Fibroblast of skin of abdomen (primary cell): Measurements from ENCODE around the gene GDPD2.

Experiments used
- DNase-seq: peaks from one replicate; pipeline ENCODE4 v3.0.0-alpha.2; 2013

Gene GDPD2

DNA sequence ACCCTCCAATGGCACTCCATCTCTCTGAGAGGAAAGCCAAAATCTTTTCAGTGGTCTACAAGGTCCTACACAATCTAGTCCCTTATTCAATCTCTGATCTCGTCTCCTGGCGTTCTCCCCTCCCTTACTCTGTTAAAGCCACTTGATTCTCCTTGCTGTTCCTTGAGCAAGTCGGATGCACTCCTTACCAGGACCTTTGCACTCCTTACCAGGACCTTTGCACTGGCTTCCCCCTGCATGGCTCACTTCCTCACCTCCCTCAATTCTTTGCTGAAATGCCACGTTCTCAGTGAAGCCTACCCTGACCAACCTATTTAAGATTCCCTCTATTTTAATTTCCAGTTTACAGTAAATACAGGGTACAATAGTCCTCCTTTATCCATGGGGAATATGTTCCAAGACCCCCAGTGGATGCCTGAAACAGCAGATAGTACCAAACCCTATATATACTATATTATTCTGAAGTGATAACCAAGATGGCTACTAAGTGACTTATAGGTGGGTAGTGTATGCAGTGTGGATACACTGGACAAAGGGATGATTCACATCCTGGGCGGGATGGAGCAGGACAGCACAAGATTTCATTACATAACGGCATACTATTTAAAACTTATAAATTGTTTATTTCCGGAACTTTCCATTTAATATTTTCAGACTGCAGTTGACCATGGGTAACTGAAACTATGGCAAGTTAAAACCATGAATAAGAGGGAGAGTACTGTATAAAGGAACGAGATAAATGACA is 15.0 kb downstream of the GDPD2 start:
- no peak for DNase-seq

DNA sequence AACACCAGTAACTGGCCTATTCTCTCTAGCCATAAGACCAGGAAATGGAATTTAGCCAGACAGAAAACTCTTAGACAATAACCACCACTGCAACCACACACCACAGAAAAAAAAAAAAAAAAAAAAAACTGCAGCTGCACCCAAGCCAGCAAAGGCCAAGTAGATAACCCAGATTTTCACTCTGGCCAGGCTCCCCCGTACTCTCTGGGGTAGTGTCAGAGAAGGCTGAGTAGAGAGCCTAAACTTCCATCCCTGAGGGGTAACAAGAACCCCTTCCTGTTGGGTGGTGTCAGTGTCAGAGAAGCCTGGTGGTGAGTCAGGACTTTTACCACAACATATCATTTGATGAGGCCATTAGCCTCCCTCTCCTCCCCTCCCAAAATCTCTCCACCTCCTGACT is 15.9 kb downstream of the GDPD2 start:
- DNase-seq: peak; percentile 8

DNA sequence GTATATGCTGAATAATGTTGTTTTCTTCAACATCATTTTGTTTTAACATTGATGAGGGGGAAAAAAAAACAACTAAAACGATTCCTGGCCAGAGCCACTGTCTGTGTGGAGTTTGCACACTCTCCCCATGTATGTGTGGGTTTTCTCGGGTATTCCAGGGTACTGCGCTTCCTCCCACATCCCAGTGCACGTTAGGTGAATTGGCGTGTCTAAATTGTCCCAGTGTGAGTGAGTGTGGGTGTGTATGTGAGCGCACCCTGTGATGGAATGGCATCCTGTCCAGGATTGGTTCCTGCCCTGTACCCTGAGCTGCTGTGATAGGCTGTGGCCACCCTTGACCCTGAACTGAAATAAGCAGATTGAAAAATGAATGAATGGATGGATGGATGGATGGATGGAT is 19.1 kb downstream of the GDPD2 start:
- no peak for DNase-seq

DNA sequence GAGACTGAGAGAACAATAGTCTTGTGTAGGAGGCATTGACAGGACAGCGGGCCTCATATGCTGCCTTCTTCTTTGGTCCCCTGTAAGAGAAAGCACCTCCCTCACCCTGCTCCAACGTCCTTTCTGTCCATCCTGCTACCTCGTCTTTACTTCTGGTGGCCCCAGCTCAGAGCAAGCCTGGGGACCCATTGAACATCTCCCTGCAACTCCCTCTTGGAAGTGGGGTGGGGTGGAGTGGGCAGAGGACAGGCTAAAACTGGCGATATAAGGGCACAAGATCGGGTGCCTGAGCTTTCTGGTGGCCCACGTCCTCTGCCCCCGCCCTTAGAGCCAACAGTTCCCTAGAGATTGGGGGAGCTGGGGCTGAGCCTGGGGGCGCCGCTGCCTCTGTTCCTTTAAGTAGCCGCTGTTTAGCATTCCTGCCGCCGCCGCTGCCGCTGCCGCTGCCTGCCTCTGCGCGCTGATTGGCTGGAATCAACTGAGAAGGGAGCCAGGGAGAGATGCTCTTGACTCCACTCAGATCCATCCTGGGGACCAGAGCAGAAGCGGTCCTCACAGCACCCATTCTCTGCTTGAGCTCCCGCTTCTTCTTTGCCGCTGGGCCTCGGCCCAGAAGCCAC is 21.3 kb downstream of the GDPD2 start, which contains the start of gene DLG3:
Gene DLG3 (plus strand): TSS at position 510 of the 620 bp plus-strand sequence. CDS start 367 bp downstream, outside the sequence.
- peak; percentile 51 for DNase-seq

DNA sequence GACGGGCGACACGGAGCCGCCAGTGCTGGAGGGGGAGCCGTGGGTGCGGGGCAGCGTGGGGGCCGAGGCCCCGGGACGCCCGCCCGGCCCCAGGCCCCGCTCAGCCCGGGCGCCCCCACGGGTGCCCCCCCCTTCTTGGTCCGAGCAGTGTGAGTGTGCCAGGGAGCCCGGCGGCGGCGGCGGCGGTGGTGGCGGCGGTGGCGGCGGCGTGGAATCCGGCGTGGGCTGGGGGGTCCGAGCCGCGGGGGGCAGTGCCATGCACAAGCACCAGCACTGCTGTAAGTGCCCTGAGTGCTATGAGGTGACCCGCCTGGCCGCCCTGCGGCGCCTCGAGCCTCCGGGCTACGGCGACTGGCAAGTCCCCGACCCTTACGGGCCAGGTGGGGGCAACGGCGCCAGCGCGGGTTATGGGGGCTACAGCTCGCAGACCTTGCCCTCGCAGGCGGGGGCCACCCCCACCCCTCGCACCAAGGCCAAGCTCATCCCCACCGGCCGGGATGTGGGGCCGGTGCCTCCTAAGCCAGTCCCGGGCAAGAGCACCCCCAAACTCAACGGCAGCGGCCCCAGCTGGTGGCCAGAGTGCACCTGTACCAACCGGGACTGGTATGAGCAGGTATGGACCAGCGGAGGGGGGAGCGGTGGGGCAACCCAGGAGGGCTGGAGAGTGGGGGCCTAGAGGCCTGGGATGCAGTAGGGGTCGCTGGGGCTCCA is 22.0 kb downstream of the GDPD2 start:
- DNase-seq: no peak

DNA sequence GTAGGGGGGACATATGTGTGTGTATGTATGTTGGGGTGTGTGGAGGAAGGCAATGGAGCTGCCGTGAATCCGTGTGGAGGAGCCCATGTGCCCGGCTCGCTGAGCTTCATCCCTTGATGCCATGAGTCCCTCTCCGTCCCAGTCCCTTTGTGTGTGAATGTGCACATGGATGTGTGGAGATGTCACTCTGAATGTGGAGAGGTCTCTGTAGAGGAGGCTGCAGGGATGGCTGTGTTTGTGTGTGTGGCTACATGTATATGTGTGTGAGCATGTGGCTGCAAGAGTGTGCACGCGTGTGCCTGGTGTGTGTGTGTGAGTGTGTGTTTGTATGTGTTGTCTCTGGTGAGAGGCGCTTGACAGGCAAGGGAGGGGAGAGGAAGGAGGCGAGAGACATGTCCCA is 22.8 kb downstream of the GDPD2 start:
- no peak for DNase-seq

DNA sequence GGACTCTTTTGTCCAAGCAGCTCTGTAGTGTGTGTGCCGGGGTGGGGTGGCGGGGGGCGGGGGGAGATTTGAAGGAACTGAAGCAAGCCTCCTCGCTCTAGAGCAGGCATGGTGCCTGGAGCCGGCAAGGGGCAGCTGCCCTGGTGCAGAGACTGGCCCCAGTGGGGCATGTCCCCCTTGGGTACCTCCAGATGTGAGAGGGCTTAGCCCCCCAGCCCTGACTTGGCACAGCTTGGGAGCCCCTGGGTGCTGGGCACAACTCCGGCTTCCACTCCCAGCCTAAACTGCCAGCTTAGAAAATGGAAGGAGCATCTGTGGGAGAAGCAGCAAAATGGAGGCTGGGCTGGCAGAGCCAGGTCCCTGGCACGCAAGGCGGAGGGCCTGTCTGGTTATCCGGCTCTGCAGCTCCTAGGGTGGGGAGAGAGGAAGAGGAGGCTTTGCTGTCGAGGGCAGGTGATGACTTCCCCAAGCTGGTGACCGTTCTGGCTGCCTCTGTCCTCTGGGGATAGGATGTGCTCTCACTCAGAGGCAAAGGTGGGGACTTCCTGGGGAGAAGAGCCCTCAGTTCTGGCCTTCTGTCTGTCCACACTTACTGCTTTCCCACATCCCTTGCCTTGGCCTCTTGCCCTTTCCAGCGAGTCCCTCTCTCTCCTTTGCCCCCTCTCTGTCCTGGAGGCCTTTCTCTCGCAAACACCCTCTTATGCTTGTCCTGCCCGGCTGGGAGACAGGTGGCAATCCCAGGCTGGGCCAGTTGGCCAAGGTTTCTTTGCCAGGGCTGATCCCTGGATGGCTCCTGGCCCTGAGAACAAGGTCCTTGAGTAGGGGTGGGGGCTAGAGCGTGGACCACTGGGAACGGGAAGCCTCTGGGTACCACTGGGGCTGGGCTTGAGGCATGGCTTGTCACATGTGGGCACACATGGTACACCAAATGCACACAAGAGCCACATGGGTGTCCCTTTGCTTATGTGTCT is 23.6 kb downstream of the GDPD2 start:
- DNase-seq: no peak

DNA sequence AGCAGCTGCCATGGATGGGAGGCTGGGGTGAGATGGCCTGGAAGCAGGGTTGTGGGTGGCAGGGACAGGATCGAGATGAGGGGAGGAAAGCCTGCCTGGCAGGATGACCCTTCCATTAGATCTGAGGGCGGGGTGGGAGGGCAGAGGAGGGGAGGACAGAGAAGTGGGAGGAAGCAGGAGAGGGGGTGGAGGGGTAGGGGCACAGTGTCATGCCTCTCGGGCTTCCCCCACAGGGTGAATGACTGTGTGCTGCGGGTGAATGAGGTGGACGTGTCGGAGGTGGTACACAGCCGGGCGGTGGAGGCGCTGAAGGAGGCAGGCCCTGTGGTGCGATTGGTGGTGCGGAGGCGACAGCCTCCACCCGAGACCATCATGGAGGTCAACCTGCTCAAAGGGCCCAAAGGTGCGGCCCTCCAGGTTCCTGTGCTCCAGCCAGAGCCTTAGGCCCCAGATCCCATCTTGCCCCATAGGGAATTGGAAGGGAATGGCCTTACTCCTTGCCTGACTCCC is 26.4 kb downstream of the GDPD2 start:
- DNase-seq: no peak

DNA sequence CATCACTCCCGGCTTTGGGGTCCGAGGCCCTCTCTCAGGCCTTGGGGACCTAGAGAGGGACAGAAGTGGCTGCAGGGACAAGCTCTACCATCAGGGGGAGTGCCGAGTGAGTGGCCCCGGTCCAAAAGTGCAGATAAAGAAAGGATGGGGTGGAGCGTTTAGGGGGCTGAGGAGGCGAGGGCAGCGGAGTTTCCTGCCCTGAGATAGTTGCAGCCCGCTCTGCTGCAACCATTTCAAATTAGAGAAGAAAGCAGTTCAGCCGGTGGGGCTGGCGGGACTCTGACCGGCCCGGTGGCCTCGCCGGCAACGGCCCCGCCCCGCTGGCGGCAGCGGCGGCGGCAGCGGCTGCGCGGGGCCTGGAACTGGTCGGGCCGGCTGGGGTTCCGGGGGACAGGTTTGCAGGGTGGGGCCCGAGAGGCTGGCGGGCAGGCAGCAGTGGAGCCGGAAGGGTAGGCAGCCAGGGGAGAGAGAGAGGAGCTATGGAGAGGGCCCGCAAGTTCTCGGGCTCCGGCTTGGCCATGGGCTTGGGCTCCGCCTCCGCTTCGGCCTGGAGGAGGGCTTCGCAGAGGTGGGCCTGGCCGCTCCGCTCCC is 29.1 kb downstream of the GDPD2 start:
- peak; percentile 43 for DNase-seq

DNA sequence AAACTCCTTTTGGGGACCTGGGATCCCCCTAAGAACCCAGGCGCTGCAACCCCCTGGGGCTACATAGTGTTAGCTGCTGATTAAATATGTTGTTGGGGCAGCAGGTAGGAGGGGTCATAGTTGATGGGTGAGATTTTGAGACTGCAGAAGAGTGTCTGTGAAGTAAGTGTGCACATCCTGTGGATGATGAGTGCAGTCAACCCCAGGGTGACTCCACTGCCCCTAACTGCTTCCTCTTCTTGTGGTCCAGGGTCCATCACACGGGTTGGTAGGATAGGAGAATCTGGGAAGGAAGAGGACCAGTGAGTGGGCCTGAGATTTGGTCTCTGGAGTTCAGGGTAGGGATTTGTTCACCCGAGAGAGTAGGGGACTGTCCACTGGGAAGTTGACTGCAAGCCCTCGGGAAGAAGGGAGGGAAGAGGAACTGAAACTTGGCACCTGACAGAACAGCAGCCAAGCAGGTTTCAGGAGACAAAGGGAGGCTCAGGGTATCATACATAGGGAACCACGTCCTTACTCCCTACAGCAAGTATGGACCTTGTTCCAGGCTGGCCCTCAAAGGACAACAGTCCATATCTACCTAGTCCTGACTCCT is 30.0 kb downstream of the GDPD2 start:
- no peak for DNase-seq

DNA sequence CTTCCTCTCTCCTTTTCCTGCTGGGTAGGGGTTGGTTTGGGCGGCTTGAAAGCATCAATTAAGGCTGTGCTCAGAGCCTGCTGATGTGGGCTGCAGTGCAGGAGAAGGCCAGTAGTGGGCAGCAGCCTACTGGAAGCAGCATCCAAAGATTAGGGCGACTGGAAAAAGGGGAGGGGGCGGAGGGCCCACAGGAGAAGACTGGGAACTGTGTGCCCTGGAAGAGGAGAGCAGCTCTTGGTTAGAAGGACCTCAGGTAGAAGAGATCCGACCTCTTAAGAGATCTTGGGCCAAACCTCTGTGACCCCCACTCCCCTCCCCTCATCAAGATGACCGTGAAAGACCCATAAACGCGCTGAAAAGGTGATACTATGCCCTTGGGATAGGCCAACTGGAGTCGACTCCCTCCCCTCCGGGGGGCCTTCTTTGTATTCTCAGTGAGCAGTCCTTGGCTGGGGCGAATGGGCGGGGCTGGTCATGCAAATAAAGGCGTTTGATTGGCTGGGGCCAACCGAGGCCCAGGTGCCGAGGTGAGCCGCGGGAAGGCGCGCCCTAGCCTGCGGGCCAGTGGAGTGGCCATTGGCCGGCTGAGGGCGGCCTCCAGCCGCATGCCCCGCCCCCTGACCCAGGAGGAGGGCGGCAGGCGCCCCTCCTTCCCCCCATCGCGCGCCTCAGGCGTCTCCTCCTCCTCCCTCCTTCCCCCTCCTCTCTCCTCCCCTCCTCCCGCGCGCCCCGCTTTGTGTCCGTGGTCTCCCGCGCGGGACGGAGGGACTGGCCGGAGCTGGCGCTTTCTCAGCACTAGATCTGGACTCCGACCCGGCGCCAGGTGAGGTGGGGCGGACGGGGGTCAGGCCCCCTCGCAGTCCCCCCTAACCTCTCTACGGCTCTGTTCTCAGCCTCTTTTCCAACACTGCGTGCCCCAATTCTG is 31.6 kb downstream of the GDPD2 start:
- DNase-seq: peak; percentile 60

DNA sequence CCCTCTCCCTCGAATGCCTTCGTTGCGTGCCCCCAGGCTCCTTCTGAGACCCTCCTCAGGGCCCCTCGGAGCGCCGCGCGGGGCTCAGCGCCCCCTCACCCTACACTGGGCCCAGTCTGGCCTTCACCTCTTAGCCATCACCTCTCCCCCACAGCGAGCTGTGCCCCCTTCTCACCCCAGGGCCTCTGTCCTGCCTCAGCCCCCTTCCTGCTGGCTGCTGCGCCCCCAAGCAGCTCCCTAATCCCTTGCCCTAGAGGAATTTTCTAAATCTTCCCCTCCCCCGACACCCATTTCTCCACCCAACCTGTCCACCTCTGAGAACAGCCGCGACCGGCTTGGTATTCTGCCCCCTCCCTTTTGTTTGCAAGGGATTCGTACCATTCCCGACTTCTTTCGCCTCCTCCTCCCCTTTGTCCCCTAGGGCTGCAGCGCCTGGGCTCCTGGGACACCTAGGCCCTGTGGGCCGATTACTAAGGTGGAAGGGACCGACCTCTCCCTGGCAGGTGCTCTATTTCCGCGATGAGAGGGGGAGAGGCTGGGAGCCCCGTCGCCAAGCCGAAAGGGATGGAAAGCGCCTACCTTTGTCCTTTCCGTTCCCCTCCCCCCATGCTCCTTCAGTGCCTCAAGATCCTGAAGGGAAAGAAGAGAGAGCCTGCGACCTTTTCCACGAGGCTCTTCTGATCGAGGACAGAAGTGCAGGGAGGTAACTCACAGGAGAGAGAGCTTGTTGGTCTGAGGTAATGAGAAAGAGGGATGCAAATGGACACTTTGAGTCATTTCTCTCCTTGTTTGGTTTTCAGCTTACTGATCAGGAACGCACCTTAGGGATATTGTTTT is 32.5 kb downstream of the GDPD2 start:
- DNase-seq: no peak

DNA sequence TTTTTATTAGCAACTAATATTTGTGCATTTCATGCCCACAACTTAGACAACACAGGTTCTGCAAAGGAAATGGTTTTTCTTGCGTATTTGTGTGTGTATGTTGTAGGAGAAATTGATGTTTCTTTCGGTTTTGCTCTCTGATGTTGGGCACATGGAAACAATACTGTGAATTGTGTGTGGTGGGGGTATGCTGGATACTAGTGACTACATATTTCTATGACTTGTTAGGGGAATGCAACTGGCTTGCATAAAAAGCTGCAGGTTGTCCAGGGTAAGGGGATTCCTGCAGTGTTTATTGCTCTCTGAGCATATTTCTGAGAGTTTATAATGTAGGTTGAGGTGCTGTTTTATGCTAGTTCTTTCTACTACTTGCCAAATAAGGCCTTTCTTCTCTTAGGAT is 33.1 kb downstream of the GDPD2 start:
- no peak for DNase-seq

DNA sequence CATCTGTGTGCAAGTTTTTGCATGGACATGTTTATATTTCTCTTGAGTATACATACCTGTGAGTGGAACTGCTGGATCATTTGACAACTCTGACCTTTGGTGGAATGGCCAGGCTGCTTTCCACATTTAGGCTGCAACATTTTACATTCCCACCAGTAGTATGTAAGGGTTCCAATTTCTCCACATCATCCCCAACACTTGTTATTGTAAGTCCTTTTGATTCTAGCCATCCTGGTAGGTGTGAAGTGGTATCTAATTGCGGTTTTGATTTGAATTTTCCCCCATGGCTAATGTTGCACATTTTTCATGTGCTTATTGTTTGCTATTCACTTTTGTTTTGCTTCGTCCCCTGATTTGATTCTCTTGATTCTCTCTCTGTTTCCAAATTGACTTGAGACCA is 37.9 kb downstream of the GDPD2 start:
- DNase-seq: no peak

DNA sequence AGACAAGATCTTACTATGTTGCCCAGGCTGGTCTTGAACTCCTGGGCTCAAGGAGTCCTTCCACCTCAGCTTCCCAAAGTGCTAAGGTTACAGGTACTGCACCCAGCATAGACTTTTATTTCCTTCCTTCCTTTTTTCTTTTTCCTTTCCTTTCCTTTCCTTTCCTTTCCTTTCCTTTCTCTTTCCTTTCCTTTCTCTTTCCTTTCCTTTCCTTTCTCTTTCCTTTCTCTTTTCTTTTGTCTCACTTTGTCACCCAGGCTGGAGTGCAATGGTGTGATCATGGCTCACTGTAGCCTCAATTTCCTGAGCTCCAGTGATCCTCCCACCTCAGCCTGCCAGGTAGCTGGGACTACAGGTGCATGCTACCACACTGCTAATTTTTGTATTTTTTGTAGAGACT is 40.9 kb downstream of the GDPD2 start:
- DNase-seq: no peak

DNA sequence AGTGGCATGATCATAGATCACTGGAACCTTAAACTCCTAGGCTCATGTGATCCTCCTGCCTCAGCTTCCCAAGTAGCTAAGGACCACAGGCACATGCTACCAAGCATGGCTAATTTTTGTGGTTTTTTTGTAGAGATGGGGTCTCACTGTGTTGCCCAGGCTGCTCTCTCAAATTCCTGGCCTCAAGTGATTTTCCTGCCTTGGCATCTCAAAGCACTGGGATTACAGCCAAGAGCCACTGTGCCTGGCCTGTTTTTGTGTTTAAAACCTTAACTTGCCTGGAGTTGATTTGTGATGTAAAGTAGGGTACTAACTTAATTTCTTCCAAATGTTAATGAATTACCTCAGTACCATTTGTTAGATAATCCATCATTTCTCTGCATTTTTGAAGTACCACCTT is 43.9 kb downstream of the GDPD2 start:
- no peak for DNase-seq

DNA sequence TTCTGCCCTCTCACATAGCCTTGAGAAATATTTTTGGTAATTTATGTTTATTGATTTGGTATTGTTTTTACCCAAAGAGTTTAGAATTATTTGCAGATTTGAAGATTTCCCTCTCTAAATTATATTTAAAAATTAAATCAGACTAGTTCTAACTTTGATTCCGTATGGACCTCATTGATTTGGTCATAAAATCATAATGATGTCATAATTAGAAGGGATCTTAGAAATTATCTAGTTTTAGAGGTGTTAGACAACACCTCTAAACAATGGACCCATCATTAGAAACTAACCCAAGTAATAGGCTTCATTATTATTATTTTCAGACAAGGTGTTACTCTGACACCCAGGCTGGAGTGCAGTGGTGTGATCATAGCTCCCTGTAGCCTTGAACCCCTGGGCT is 45.6 kb downstream of the GDPD2 start:
- DNase-seq: no peak

DNA sequence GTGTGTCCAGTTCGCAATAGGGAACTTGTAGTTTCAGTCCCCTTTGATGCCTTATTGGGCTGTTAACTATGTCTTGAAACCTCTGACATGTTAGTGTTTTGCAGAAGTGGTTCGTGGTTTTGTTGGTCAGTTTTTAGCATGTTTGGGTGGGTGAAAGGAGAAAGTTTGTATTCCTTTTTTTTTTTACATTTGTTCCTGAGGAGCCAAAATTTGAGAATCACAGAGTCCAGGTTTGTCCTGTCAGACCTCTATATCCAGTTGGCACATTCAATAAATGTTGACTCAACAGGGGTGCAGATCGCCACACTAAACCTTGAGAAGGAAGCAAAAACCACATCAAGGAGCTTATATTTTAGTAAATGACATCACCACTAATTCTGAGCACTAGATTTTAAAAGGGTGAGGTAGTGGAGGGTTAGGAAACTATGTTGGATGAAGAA is 47.8 kb downstream of the GDPD2 start:
- DNase-seq: no peak
